ENCODE data around the gene SEPTIN10. TPM values are rescaled to one million over a fixed set of nuclear protein-coding genes. Genes with fewer than 3 reads are reported as not detected.

SEPTIN10 gene
- total and polyA plus RNA-seq, 9 of the 15 experiments (the other 6 are each of a cell fraction or from before 2014, with no cell fraction given) = 0.40 TPM; not detected in 8

GRCh38 chr2:109563288-109563687 lies 50.5 kb downstream of the SEPTIN10 start:
- Histone ChIP-seq H3K9ac (ENCODE audit: insufficient read depth in 1 of 2, low read depth in 2 of 2, low read length in 2 of 2) (no peak overlapping the region), H3K4me1 (replicated peaks in 1 of 2; ENCODE audit: control insufficient read depth in 2 of 2, insufficient read depth in 2 of 2, low read length in 2 of 2) (no peaks in the 10 kb centered on the region), H3K9me1 (ENCODE audit: control insufficient read depth, insufficient read depth, low read length) (no peaks in the 10 kb centered on the region), H3K27ac (ENCODE audit: extremely low read depth, low read depth, low read length) (no peak overlapping the region), H4K20me1 (replicated peaks; ENCODE audit: control insufficient read depth, insufficient read depth, low read length) (no peaks in the 10 kb centered on the region), H3K4me2 (ENCODE audit: insufficient read depth, low read length) (no peak overlapping the region), H2AFZ (ENCODE audit: low read depth, low read length) (no peak overlapping the region), H3K36me3 (ENCODE audit: control insufficient read depth, insufficient read depth, low read length) (no peaks in the 10 kb centered on the region), H3K27me3 (ENCODE audit: control insufficient read depth in 2 of 2, insufficient read depth in 2 of 2, low read length in 2 of 2) (peaks cover 0 to 3% of the 10 kb centered on the region in 2 experiments; a peak in 2 of 5 replicates), H3K4me3 (no peak overlapping the region), H3K79me2 (ENCODE audit: control insufficient read depth, insufficient read depth, low read length) (no peaks in the 10 kb centered on the region), H3K9me3 (replicated peaks; ENCODE audit: control insufficient read depth, insufficient read depth, low read depth, low read length) (no peaks in the 10 kb centered on the region)
- in situ Hi-C loops (cut with MboI) (no loop called here), intact Hi-C loops (cut with micrococcal nuclease) (no loop called here)
- ChIA-PET CTCF (ENCODE audit: low intra/inter-chr PET ratio) (no interaction called here), POLR2A (no interaction called here)
- DNase-seq (ENCODE audit: extremely low read depth in 1 of 4, low spot score in 3 of 4) (no peak), FAIRE-seq (no peak), ATAC-seq (no peak)
- TF ChIP-seq ZFP36 (IDR thresholded peaks at IDR 0.05; ENCODE audit: low read depth, low read length, partially characterized antibody) (no peak), RUNX1 (IDR thresholded peaks at IDR 0.05; ENCODE audit: low read depth) (no peak), ZNF780A (CRISPR knock-in tag; IDR thresholded peaks at IDR 0.05) (no peak), HMGN3 (IDR thresholded peaks at IDR 0.05; ENCODE audit: borderline replicate concordance, extremely low read depth, insufficient read length, low read depth, low read length) (no peak), SMAD2 (IDR thresholded peaks at IDR 0.05; ENCODE audit: low read depth, low read length) (no peak), THRAP3 (IDR thresholded peaks at IDR 0.05; ENCODE audit: borderline replicate concordance) (no peak), EP400 (IDR thresholded peaks at IDR 0.05) (no peak), RNF219 (CRISPR knock-in tag; IDR thresholded peaks at IDR 0.05) (no peak), ZNF217 (CRISPR knock-in tag; IDR thresholded peaks at IDR 0.05) (no peak), HOXB6 (CRISPR knock-in tag; IDR thresholded peaks at IDR 0.05; ENCODE audit: borderline replicate concordance) (no peak), TOE1 (IDR thresholded peaks at IDR 0.05; ENCODE audit: borderline replicate concordance) (no peak), TOE1 (CRISPR knock-in tag; IDR thresholded peaks at IDR 0.05; ENCODE audit: borderline replicate concordance, low read depth) (no peak)
- TF ChIP-seq, protein P1, sequence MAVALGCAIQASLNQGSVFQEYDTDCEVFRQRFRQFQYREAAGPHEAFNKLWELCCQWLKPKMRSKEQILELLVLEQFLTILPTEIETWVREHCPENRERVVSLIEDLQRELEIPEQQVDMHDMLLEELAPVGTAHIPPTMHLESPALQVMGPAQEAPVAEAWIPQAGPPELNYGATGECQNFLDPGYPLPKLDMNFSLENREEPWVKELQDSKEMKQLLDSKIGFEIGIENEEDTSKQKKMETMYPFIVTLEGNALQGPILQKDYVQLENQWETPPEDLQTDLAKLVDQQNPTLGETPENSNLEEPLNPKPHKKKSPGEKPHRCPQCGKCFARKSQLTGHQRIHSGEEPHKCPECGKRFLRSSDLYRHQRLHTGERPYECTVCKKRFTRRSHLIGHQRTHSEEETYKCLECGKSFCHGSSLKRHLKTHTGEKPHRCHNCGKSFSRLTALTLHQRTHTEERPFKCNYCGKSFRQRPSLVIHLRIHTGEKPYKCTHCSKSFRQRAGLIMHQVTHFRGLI (CRISPR knock-in tag; IDR thresholded peaks at IDR 0.05) = no peak
- BruUV-seq (replicated peaks) = no TSS peak
- 6% methylated on average over 2 of the region's 2 CpGs for WGBS (ENCODE audit: insufficient coverage, low coverage, missing lambda C conversion rate)

Measured in K562 (cell line).